Measurements from ENCODE around the gene RAD50. TPM values are rescaled to one million over a fixed set of nuclear protein-coding genes. Genes with fewer than 3 reads are reported as not detected.
"Not testable (repeated sequence)": the region's sequence is repeated elsewhere in the genome, so short reads cannot be mapped to it uniquely, and the experiment has no call there.

Gene RAD50
- total and polyA plus RNA-seq, 2 of the 4 experiments (the other 2 are of a cell fraction), result 5.2 to 6.2 TPM

DNA sequence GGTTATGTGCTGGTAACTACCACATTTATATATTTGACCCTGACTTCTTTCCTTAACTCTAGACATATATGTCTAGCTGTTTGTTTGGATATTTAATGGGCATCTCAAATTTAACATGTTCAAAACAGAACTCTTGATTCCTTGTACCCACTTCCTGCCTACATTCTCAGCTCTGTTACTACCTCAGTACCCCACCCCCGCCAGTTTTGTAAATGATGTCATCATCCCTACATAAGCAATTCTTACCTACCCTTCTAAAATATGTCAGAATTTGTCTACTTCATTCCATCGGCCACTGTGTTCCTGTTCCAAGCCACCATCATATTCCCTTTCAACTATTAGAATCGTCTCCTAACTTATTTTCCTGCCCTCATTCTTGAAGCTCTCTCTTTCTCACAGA lies 4.8 kb downstream of the RAD50 start:
- POLR2A ChIA-PET (ENCODE audit: unreplicated experiment), result interaction anchor here (0.7 kb wide), 1 partner anchor 18 kb away, joined by 3 read pairs; no protein-coding TSS in a partner anchor
- no peak overlapping the region for H2AK5ac ChIP-seq (ENCODE audit: low read depth, low read length)
- peaks cover 3% of the 10 kb centered on the region for H3K9me3 ChIP-seq (ENCODE audit: control insufficient read depth, insufficient read depth, low read length)
- no peak overlapping the region for H3K4me3 ChIP-seq (ENCODE audit: insufficient read depth, low read depth, low read length)
- in situ Hi-C loops (cut with MboI; ENCODE audit: low sequenced_read_pairs), result no loop called here
- peaks cover 12% of the 10 kb centered on the region for H3K36me3 ChIP-seq (ENCODE audit: control insufficient read depth, insufficient read depth, low read length)
- ATAC-seq (ENCODE audit: low read depth) (no peak), DNase-seq (peak; percentile 12)
- no TSS peak for BruUV-seq (replicated peaks)
- H2BK5ac ChIP-seq (ENCODE audit: low read depth, low read length, poor library complexity, severe bottlenecking), result no peak overlapping the region
- intact Hi-C loops (cut with micrococcal nuclease), result no loop called here
- H4K8ac ChIP-seq (ENCODE audit: low read depth in 2 of 2, low read length in 2 of 2), result no peak overlapping the region
- no peak overlapping the region for H3K9ac ChIP-seq (ENCODE audit: low read depth, low read length)
- H3K27me3 ChIP-seq (ENCODE audit: control insufficient read depth, insufficient read depth, low read length), result no peaks in the 10 kb centered on the region
- H3K14ac ChIP-seq (replicated peaks; ENCODE audit: low read depth, low read length), result no peak overlapping the region
- peaks cover 20 to 38% of the 10 kb centered on the region in 2 experiments for H3K79me1 ChIP-seq (ENCODE audit: low read depth in 1 of 2, low read length in 2 of 2)
- no peak overlapping the region for H2BK20ac ChIP-seq (ENCODE audit: low read depth, low read length)
- no peak overlapping the region for H4K91ac ChIP-seq (ENCODE audit: insufficient read depth, low read depth, low read length)
- H3K4me1 ChIP-seq (ENCODE audit: control insufficient read depth, insufficient read depth, low read length), result no peaks in the 10 kb centered on the region; the same call in none of the 2 replicates
- no peak overlapping the region for H3K56ac ChIP-seq (ENCODE audit: extremely low read depth, insufficient read depth, low read length)
- H3K23ac ChIP-seq (ENCODE audit: low read depth, low read length), result no peak overlapping the region
- peaks cover under 1% of the 10 kb centered on the region; the same call in 1 of the 2 replicates for H3K9me1 ChIP-seq (ENCODE audit: insufficient read depth, low read length)
- no peaks in the 10 kb centered on the region; the same call in 1 of the 2 replicates for H4K20me1 ChIP-seq (ENCODE audit: insufficient read depth, low read length)
- H2BK120ac ChIP-seq (ENCODE audit: low read depth, low read length), result no peak overlapping the region
- H3K27ac ChIP-seq (ENCODE audit: insufficient read depth, low read length), result no peak overlapping the region
- no peak overlapping the region; the same call in 2 of the 3 replicates for H2BK15ac ChIP-seq (ENCODE audit: low read depth, low read length)
- H2AK9ac ChIP-seq (replicated peaks; ENCODE audit: low read depth, low read length, poor library complexity), result no peak overlapping the region
- dilution Hi-C loops (cut with HindIII; ENCODE audit: low sequenced_read_pairs, unreplicated experiment), result no loop called here
- 95% methylated on average over 2 of the region's 3 CpGs; no CpG with 5 or more reads in 1 of the 2 experiments for WGBS, 2 experiments (ENCODE audit: extremely low coverage in 2 of 2, insufficient read length in 1 of 2)
- CTCF ChIA-PET, result interaction anchor here (0.5 kb wide), 1 partner anchor 12 kb away, joined by 4 read pairs; no protein-coding TSS in a partner anchor
- no peak overlapping the region for H3K18ac ChIP-seq (ENCODE audit: low read depth, low read length)
- H2AFZ ChIP-seq (replicated peaks; ENCODE audit: low read length, poor library complexity), result no peak overlapping the region
- no peak overlapping the region for H3K4ac ChIP-seq (ENCODE audit: low read depth, low read length)
- H4K5ac ChIP-seq (ENCODE audit: low read depth, low read length), result no peak overlapping the region
- H3K4me2 ChIP-seq (ENCODE audit: low read depth, low read length), result no peak overlapping the region
- TF ChIP-seq CHD1 (IDR thresholded peaks at IDR 0.05; ENCODE audit: low read depth, low read length) (no peak), CEBPB (IDR thresholded peaks at IDR 0.05; ENCODE audit: low read depth, low read length) (0 out of 2 replicates have a peak, but pooled peaks have one; percentile 2)

DNA sequence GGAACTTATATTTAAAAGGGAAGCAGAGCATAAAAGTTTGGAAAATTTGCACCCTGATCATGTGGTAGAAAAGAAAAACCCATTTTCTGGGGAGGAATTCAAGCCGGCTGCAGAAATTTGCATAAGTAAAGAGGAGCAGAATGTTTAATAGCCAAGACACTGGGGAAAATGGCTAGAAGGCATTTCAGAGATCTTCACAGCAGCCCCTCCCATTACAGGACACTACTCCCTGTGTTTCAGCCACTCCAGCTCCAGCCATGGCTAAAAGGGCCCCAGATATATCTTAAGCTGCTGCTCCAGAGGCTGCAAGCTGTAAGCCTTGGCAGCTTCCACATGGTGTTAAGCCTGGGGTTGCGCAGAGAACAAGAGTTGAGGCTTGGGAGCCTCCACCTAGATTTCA lies 7.8 kb downstream of the RAD50 start:
- H3K18ac ChIP-seq (ENCODE audit: low read depth, low read length); in situ Hi-C loops (cut with MboI; ENCODE audit: low sequenced_read_pairs); H4K20me1 ChIP-seq (ENCODE audit: insufficient read depth, low read length); H3K9me3 ChIP-seq (ENCODE audit: control insufficient read depth, insufficient read depth, low read length); H4K5ac ChIP-seq (ENCODE audit: low read depth, low read length); ATAC-seq (ENCODE audit: low read depth); H4K91ac ChIP-seq (ENCODE audit: insufficient read depth, low read depth, low read length); H3K4me1 ChIP-seq (ENCODE audit: control insufficient read depth, insufficient read depth, low read length); H2BK120ac ChIP-seq (ENCODE audit: low read depth, low read length); H3K56ac ChIP-seq (ENCODE audit: extremely low read depth, insufficient read depth, low read length); H3K23ac ChIP-seq (ENCODE audit: low read depth, low read length); H3K27ac ChIP-seq (ENCODE audit: insufficient read depth, low read length); H2BK20ac ChIP-seq (ENCODE audit: low read depth, low read length); H3K9me1 ChIP-seq (ENCODE audit: insufficient read depth, low read length); BruUV-seq (replicated peaks); intact Hi-C loops (cut with micrococcal nuclease); H3K14ac ChIP-seq (replicated peaks; ENCODE audit: low read depth, low read length); H2AK9ac ChIP-seq (replicated peaks; ENCODE audit: low read depth, low read length, poor library complexity); POLR2A ChIA-PET (ENCODE audit: unreplicated experiment); H2BK15ac ChIP-seq (ENCODE audit: low read depth, low read length); H2AFZ ChIP-seq (replicated peaks; ENCODE audit: low read length, poor library complexity); H3K4me2 ChIP-seq (ENCODE audit: low read depth, low read length); H4K8ac ChIP-seq (ENCODE audit: low read depth in 2 of 2, low read length in 2 of 2); dilution Hi-C loops (cut with HindIII; ENCODE audit: low sequenced_read_pairs, unreplicated experiment); H3K27me3 ChIP-seq (ENCODE audit: control insufficient read depth, insufficient read depth, low read length); DNase-seq; H3K4me3 ChIP-seq (ENCODE audit: insufficient read depth, low read depth, low read length); H2BK5ac ChIP-seq (ENCODE audit: low read depth, low read length, poor library complexity, severe bottlenecking); CTCF ChIA-PET; H2AK5ac ChIP-seq (ENCODE audit: low read depth, low read length); H3K9ac ChIP-seq (ENCODE audit: low read depth, low read length); H3K4ac ChIP-seq (ENCODE audit: low read depth, low read length): not testable (repeated sequence)
- H3K79me1 ChIP-seq (ENCODE audit: low read depth in 1 of 2, low read length in 2 of 2), result peaks cover 20 to 30% of the 10 kb centered on the region in 2 experiments
- 100% methylated on average over 1 of the region's 2 CpGs; no CpG with 5 or more reads in 1 of the 2 experiments for WGBS, 2 experiments (ENCODE audit: extremely low coverage in 2 of 2, insufficient read length in 1 of 2)
- H3K36me3 ChIP-seq (ENCODE audit: control insufficient read depth, insufficient read depth, low read length), result peaks cover 12% of the 10 kb centered on the region

Data from IMR-90 (cell line).